ENCODE data around the gene HAO2.

Gene HAO2

GRCh38 chr1:119359730-119360129, 8.9 kb upstream of the HAO2 start:
- no peak for TF ChIP-seq CTCF (IDR thresholded peaks at IDR 0.05; ENCODE audit: insufficient read depth, missing control alignments)
- DNase-seq (ENCODE audit: insufficient read length, low spot score) (no peak), FAIRE-seq (no peak)

- FAIRE-seq (no peak), DNase-seq (ENCODE audit: insufficient read length, low spot score) (no peak)
- no peak for TF ChIP-seq CTCF (IDR thresholded peaks at IDR 0.05; ENCODE audit: insufficient read depth, missing control alignments)
Measured at GRCh38 chr1:119361205-119361604, 7.4 kb upstream of the HAO2 start.

- FAIRE-seq (no peak), DNase-seq (ENCODE audit: insufficient read length, low spot score) (no peak)
- TF ChIP-seq CTCF (IDR thresholded peaks at IDR 0.05; ENCODE audit: insufficient read depth, missing control alignments): no peak
Measured at GRCh38 chr1:119361620-119362344, 6.8 kb upstream of the HAO2 start.

GRCh38 chr1:119363162-119363561, 5.4 kb upstream of the HAO2 start:
- no peak for TF ChIP-seq CTCF (IDR thresholded peaks at IDR 0.05; ENCODE audit: insufficient read depth, missing control alignments)
- no peak for FAIRE-seq
- no peak for DNase-seq (ENCODE audit: insufficient read length, low spot score)

- TF ChIP-seq CTCF (IDR thresholded peaks at IDR 0.05; ENCODE audit: insufficient read depth, missing control alignments): no peak
- FAIRE-seq: no peak
- DNase-seq (ENCODE audit: insufficient read length, low spot score): no peak
Measured at GRCh38 chr1:119364640-119365039, 3.9 kb upstream of the HAO2 start.

- no peak for TF ChIP-seq CTCF (IDR thresholded peaks at IDR 0.05; ENCODE audit: insufficient read depth, missing control alignments)
- FAIRE-seq (no peak), DNase-seq (ENCODE audit: insufficient read length, low spot score) (no peak)
Measured at GRCh38 chr1:119366424-119366823, 2.2 kb upstream of the HAO2 start.

- FAIRE-seq (no peak), DNase-seq (ENCODE audit: insufficient read length, low spot score) (no peak)
- TF ChIP-seq CTCF (IDR thresholded peaks at IDR 0.05; ENCODE audit: insufficient read depth, missing control alignments): peak; percentile 73
Measured at GRCh38 chr1:119367432-119368124, 1.0 kb upstream of the HAO2 start.

Measured in D721Med (cell line).